Measurements from ENCODE around the gene IL17RB.

The IL17RB gene

GRCh38 chr3:53824795-53825194, 21.6 kb upstream of the IL17RB start:
- no peaks in the 10 kb centered on the region for H3K9me3 ChIP-seq
- DNase-seq, result no peak
- no peaks in the 10 kb centered on the region for H3K4me1 ChIP-seq
- no peaks in the 10 kb centered on the region for H3K36me3 ChIP-seq
- no peaks in the 10 kb centered on the region for H3K27me3 ChIP-seq
- no peak overlapping the region for H3K4me3 ChIP-seq (ENCODE audit: low read depth, low read length)
- no peak for TF ChIP-seq CTCF (IDR thresholded peaks at IDR 0.05; ENCODE audit: low read depth, low read length)

GRCh38 chr3:53826048-53826447, 20.3 kb upstream of the IL17RB start:
- no peak overlapping the region for H3K4me3 ChIP-seq (ENCODE audit: low read depth, low read length)
- no peaks in the 10 kb centered on the region for H3K36me3 ChIP-seq
- H3K4me1 ChIP-seq, result no peaks in the 10 kb centered on the region
- no peaks in the 10 kb centered on the region for H3K27me3 ChIP-seq
- no peaks in the 10 kb centered on the region for H3K9me3 ChIP-seq
- no peak for DNase-seq
- no peak for TF ChIP-seq CTCF (IDR thresholded peaks at IDR 0.05; ENCODE audit: low read depth, low read length)

GRCh38 chr3:53828581-53828980, 17.8 kb upstream of the IL17RB start:
- Histone ChIP-seq H3K9me3 (no peaks in the 10 kb centered on the region), H3K4me1 (no peaks in the 10 kb centered on the region), H3K36me3 (no peaks in the 10 kb centered on the region), H3K27me3 (no peaks in the 10 kb centered on the region), H3K4me3 (ENCODE audit: low read depth, low read length) (no peak overlapping the region)
- no peak for TF ChIP-seq CTCF (IDR thresholded peaks at IDR 0.05; ENCODE audit: low read depth, low read length)
- DNase-seq, result no peak

GRCh38 chr3:53829605-53830004, 16.8 kb upstream of the IL17RB start:
- no peak for DNase-seq

GRCh38 chr3:53830944-53831343, 15.4 kb upstream of the IL17RB start:
- Histone ChIP-seq H3K4me3 (ENCODE audit: low read depth, low read length) (no peak overlapping the region), H3K9me3 (no peaks in the 10 kb centered on the region), H3K36me3 (no peaks in the 10 kb centered on the region), H3K27me3 (no peaks in the 10 kb centered on the region), H3K4me1 (no peaks in the 10 kb centered on the region)
- no peak for TF ChIP-seq CTCF (IDR thresholded peaks at IDR 0.05; ENCODE audit: low read depth, low read length)
- DNase-seq, result no peak

More at GRCh38 chr3:53829605-53830004, 16.8 kb upstream of the IL17RB start:
- no peaks in the 10 kb centered on the region for H3K27me3 ChIP-seq
- no peaks in the 10 kb centered on the region for H3K36me3 ChIP-seq
- no peaks in the 10 kb centered on the region for H3K4me1 ChIP-seq
- TF ChIP-seq CTCF (IDR thresholded peaks at IDR 0.05; ENCODE audit: low read depth, low read length), result no peak
- no peak overlapping the region for H3K4me3 ChIP-seq (ENCODE audit: low read depth, low read length)
- H3K9me3 ChIP-seq, result no peaks in the 10 kb centered on the region

- TF ChIP-seq CTCF (IDR thresholded peaks at IDR 0.05; ENCODE audit: low read depth, low read length), result no peak
- no peaks in the 10 kb centered on the region for H3K4me1 ChIP-seq
- DNase-seq, result no peak
These were observed 13.2 kb upstream of the IL17RB start for GRCh38 chr3:53833053-53833645.

More at GRCh38 chr3:53833053-53833645, 13.2 kb upstream of the IL17RB start:
- Histone ChIP-seq H3K36me3 (no peaks in the 10 kb centered on the region), H3K27me3 (no peaks in the 10 kb centered on the region), H3K9me3 (no peaks in the 10 kb centered on the region), H3K4me3 (ENCODE audit: low read depth, low read length) (no peak overlapping the region)

Data from BE2C (cell line).